HEK293 (cell line): ENCODE measurements around the gene HSDL2.
A peak's percentile ranks its signal among the peaks of the same experiment; 100 is the strongest.

Experiments used
- BCL11B ChIP-seq: fragments of 450-650 bp; formaldehyde crosslinking; IDR thresholded peaks from 2 replicates; pipeline ENCODE4 v1.5.1; 2016; ENCODE audit warnings: low read depth, missing biosample characterization, missing genetic modification characterization
- KLF10 ChIP-seq: fragments of 450-650 bp; IDR thresholded peaks from 2 replicates; pipeline ENCODE4 v1.5.1; 2018; ENCODE audit warnings: missing biosample characterization, mild to moderate bottlenecking, missing genetic modification characterization
- SCRT1 ChIP-seq: fragments of 450-650 bp; formaldehyde crosslinking; IDR thresholded peaks from 2 replicates; pipeline ENCODE4 v1.5.1; 2016; ENCODE audit warnings: missing biosample characterization, missing genetic modification characterization, borderline replicate concordance
- ZNF10 ChIP-seq: fragments of 450-650 bp; formaldehyde crosslinking; IDR thresholded peaks from 2 replicates; pipeline ENCODE4 v1.5.1; 2017; ENCODE audit warnings: missing biosample characterization, missing genetic modification characterization
- ZNF292 ChIP-seq: fragments of 450-650 bp; formaldehyde crosslinking; IDR thresholded peaks from 2 replicates; pipeline ENCODE4 v1.5.1; 2016; ENCODE audit warnings: low read depth, missing biosample characterization, missing genetic modification characterization, borderline replicate concordance
- ZNF473 ChIP-seq: fragments of 450-650 bp; formaldehyde crosslinking; IDR thresholded peaks from 2 replicates; pipeline ENCODE4 v1.5.1; 2017; ENCODE audit warnings: missing biosample characterization, missing genetic modification characterization
- ZNF560 ChIP-seq: fragments of 450-650 bp; formaldehyde crosslinking; IDR thresholded peaks from 2 replicates; pipeline ENCODE4 v1.5.1; 2017; ENCODE audit warnings: missing biosample characterization, missing genetic modification characterization, borderline replicate concordance
- ZNF600 ChIP-seq: fragments of 450-650 bp; formaldehyde crosslinking; IDR thresholded peaks from 2 replicates; pipeline ENCODE4 v1.5.1; 2016; ENCODE audit warnings: missing biosample characterization, missing genetic modification characterization
- ZNF785 ChIP-seq: fragments of 450-650 bp; formaldehyde crosslinking; IDR thresholded peaks from 2 replicates; pipeline ENCODE4 v1.5.1; 2016; ENCODE audit warnings: missing biosample characterization, missing genetic modification characterization
- ZNF837 ChIP-seq: fragments of 450-650 bp; formaldehyde crosslinking; IDR thresholded peaks from 2 replicates; pipeline ENCODE4 v1.5.1; 2016; ENCODE audit warnings: missing biosample characterization, missing genetic modification characterization
- TF ChIP-seq, protein P1 (sequence below): fragments of 450-650 bp; formaldehyde crosslinking; IDR thresholded peaks from 2 replicates; pipeline ENCODE4 v1.5.1; 2016; ENCODE audit warnings: missing biosample characterization, missing genetic modification characterization
- TF ChIP-seq, protein P2 (sequence below): fragments of 450-650 bp; formaldehyde crosslinking; IDR thresholded peaks from 2 replicates; pipeline ENCODE4 v1.5.1; 2016; ENCODE audit warnings: missing biosample characterization, missing genetic modification characterization
- TF ChIP-seq, protein P3 (sequence below): fragments of 450-650 bp; formaldehyde crosslinking; conservative IDR thresholded peaks from 2 replicates; pipeline ENCODE4 v1.5.1; 2016; ENCODE audit warnings: low read depth, missing biosample characterization, missing genetic modification characterization
- TF ChIP-seq, protein P4 (sequence below): sonication (generic); formaldehyde crosslinking; IDR thresholded peaks from 2 replicates; pipeline ENCODE4 v1.8.1; 2022; ENCODE audit warnings: mild to moderate bottlenecking, moderate library complexity, missing genetic modification reagents
- TF ChIP-seq, protein P5 (sequence below): fragments of 450-650 bp; formaldehyde crosslinking; IDR thresholded peaks from 2 replicates; pipeline ENCODE4 v1.5.1; 2017; ENCODE audit warnings: missing biosample characterization, missing genetic modification characterization

The HSDL2 gene

DNA sequence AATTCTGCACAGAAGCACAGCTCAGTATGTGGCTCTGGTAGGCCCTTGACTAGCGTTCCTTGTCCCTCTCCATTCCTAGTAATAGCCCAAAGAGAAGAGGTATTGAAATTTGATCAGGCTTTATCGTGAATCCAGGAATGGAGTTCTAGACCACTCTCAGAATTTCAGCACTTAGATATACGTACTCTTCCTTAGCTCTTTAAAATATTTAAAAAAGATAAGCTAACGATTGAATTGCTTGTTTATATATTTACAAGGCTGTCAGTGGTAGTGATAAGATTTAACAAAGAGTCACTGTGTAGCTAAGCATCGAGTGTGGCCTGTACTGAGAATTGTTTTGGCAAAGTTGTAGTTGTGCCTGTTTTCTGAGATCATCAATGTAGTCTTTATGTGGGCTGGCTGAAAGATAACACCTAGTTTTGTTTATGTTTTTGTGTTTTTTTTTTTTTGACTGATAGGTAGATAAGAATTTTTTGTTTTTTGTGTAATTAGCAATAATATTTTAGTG is 109.2 kb downstream of the HSDL2 start (continued):
- TF ChIP-seq, protein P1, sequence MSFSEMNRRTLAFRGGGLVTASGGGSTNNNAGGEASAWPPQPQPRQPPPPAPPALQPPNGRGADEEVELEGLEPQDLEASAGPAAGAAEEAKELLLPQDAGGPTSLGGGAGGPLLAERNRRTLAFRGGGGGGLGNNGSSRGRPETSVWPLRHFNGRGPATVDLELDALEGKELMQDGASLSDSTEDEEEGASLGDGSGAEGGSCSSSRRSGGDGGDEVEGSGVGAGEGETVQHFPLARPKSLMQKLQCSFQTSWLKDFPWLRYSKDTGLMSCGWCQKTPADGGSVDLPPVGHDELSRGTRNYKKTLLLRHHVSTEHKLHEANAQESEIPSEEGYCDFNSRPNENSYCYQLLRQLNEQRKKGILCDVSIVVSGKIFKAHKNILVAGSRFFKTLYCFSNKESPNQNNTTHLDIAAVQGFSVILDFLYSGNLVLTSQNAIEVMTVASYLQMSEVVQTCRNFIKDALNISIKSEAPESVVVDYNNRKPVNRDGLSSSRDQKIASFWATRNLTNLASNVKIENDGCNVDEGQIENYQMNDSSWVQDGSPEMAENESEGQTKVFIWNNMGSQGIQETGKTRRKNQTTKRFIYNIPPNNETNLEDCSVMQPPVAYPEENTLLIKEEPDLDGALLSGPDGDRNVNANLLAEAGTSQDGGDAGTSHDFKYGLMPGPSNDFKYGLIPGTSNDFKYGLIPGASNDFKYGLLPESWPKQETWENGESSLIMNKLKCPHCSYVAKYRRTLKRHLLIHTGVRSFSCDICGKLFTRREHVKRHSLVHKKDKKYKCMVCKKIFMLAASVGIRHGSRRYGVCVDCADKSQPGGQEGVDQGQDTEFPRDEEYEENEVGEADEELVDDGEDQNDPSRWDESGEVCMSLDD (tag by site-specific recombination): no peak
- TF ChIP-seq KLF10 (tag by site-specific recombination): no peak
- TF ChIP-seq ZNF785 (tag by site-specific recombination): no peak
- TF ChIP-seq, protein P2, sequence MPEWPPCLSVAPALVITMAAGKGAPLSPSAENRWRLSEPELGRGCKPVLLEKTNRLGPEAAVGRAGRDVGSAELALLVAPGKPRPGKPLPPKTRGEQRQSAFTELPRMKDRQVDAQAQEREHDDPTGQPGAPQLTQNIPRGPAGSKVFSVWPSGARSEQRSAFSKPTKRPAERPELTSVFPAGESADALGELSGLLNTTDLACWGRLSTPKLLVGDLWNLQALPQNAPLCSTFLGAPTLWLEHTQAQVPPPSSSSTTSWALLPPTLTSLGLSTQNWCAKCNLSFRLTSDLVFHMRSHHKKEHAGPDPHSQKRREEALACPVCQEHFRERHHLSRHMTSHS (tag by site-specific recombination): no peak
- TF ChIP-seq, protein P3, sequence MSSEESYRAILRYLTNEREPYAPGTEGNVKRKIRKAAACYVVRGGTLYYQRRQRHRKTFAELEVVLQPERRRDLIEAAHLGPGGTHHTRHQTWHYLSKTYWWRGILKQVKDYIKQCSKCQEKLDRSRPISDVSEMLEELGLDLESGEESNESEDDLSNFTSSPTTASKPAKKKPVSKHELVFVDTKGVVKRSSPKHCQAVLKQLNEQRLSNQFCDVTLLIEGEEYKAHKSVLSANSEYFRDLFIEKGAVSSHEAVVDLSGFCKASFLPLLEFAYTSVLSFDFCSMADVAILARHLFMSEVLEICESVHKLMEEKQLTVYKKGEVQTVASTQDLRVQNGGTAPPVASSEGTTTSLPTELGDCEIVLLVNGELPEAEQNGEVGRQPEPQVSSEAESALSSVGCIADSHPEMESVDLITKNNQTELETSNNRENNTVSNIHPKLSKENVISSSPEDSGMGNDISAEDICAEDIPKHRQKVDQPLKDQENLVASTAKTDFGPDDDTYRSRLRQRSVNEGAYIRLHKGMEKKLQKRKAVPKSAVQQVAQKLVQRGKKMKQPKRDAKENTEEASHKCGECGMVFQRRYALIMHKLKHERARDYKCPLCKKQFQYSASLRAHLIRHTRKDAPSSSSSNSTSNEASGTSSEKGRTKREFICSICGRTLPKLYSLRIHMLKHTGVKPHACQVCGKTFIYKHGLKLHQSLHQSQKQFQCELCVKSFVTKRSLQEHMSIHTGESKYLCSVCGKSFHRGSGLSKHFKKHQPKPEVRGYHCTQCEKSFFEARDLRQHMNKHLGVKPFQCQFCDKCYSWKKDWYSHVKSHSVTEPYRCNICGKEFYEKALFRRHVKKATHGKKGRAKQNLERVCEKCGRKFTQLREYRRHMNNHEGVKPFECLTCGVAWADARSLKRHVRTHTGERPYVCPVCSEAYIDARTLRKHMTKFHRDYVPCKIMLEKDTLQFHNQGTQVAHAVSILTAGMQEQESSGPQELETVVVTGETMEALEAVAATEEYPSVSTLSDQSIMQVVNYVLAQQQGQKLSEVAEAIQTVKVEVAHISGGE (tag by site-specific recombination): no peak
- no peak for TF ChIP-seq ZNF560 (tag by site-specific recombination)
- TF ChIP-seq, protein P4, sequence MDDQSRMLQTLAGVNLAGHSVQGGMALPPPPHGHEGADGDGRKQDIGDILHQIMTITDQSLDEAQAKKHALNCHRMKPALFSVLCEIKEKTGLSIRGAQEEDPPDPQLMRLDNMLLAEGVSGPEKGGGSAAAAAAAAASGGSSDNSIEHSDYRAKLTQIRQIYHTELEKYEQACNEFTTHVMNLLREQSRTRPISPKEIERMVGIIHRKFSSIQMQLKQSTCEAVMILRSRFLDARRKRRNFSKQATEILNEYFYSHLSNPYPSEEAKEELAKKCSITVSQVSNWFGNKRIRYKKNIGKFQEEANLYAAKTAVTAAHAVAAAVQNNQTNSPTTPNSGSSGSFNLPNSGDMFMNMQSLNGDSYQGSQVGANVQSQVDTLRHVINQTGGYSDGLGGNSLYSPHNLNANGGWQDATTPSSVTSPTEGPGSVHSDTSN (CRISPR knock-in tag): no peak
- TF ChIP-seq ZNF292 (tag by site-specific recombination): no peak
- 0 out of 2 replicates have a peak, but pooled peaks have one; percentile 26 for TF ChIP-seq ZNF600 (tag by site-specific recombination)
- TF ChIP-seq, protein P5, sequence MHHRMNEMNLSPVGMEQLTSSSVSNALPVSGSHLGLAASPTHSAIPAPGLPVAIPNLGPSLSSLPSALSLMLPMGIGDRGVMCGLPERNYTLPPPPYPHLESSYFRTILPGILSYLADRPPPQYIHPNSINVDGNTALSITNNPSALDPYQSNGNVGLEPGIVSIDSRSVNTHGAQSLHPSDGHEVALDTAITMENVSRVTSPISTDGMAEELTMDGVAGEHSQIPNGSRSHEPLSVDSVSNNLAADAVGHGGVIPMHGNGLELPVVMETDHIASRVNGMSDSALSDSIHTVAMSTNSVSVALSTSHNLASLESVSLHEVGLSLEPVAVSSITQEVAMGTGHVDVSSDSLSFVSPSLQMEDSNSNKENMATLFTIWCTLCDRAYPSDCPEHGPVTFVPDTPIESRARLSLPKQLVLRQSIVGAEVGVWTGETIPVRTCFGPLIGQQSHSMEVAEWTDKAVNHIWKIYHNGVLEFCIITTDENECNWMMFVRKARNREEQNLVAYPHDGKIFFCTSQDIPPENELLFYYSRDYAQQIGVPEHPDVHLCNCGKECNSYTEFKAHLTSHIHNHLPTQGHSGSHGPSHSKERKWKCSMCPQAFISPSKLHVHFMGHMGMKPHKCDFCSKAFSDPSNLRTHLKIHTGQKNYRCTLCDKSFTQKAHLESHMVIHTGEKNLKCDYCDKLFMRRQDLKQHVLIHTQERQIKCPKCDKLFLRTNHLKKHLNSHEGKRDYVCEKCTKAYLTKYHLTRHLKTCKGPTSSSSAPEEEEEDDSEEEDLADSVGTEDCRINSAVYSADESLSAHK (tag by site-specific recombination): 0 out of 2 replicates have a peak, but pooled peaks have one; percentile 20
- no peak for TF ChIP-seq BCL11B (tag by site-specific recombination)
- TF ChIP-seq SCRT1 (tag by site-specific recombination): no peak
- TF ChIP-seq ZNF10 (tag by site-specific recombination): no peak
- TF ChIP-seq ZNF473 (tag by site-specific recombination): no peak
- no peak for TF ChIP-seq ZNF837
